Cardiac fibroblast (primary cell): ENCODE data around the gene SCUBE1.

Experiments used
- DNase-seq, 2 donors: peaks; one replicate each; pipeline versions ENCODE4 v3.0.0 to v3.0.0-alpha.2; 2010; ENCODE audit warnings: low read depth in 2 of 2
- H3K4me3 ChIP-seq, 2 donors: replicated peaks in 1 of 2; 1 replicate in 1 of 2; 2 replicates in 1 of 2; pipeline ENCODE4 v1.5.1; 2011; ENCODE audit warnings: low read depth in 2 of 2, low read length in 2 of 2, mild to moderate bottlenecking in 2 of 2, moderate library complexity in 1 of 2
- CTCF ChIP-seq: IDR thresholded peaks from one replicate; pipeline ENCODE4 v1.5.1; 2011; ENCODE audit warnings: low read depth, mild to moderate bottlenecking, low read length, inconsistent platforms

SCUBE1 gene

GRCh38 chr22:43305806-43306205, 37.4 kb downstream of the SCUBE1 start:
- DNase-seq, result no peak
- no peak overlapping the region for H3K4me3 ChIP-seq
- TF ChIP-seq CTCF, result no peak

- DNase-seq, result no peak
- TF ChIP-seq CTCF, result no peak
- H3K4me3 ChIP-seq, result no peak overlapping the region
Observed at GRCh38 chr22:43304831-43305590, 38.2 kb downstream of the SCUBE1 start.

GRCh38 chr22:43303751-43304150, 39.4 kb downstream of the SCUBE1 start:
- no peak for TF ChIP-seq CTCF

GRCh38 chr22:43303166-43303565, 40.0 kb downstream of the SCUBE1 start:
- no peak for TF ChIP-seq CTCF
- DNase-seq, result no peak
- no peak overlapping the region for H3K4me3 ChIP-seq

More at GRCh38 chr22:43303751-43304150, 39.4 kb downstream of the SCUBE1 start:
- no peak overlapping the region for H3K4me3 ChIP-seq
- DNase-seq, result no peak

GRCh38 chr22:43302531-43303041, 40.6 kb downstream of the SCUBE1 start:
- no peak for DNase-seq
- H3K4me3 ChIP-seq, result no peak overlapping the region
- TF ChIP-seq CTCF, result no peak

- TF ChIP-seq CTCF, result no peak
Observed at GRCh38 chr22:43301866-43302265, 41.3 kb downstream of the SCUBE1 start.

More at GRCh38 chr22:43301866-43302265, 41.3 kb downstream of the SCUBE1 start:
- DNase-seq, result no peak
- H3K4me3 ChIP-seq, result no peak overlapping the region
